ENCODE data around the gene TMEM62. TPM values are rescaled to one million over a fixed set of nuclear protein-coding genes. Genes with fewer than 3 reads are reported as not detected.
"Not testable (repeated sequence)": the region's sequence is repeated elsewhere in the genome, so short reads cannot be mapped to it uniquely, and the experiment has no call there.

Gene TMEM62
- polyA plus RNA-seq, 2 of the 4 experiments (the other 2 are of a cell fraction): 6.9 to 7.8 TPM

DNA sequence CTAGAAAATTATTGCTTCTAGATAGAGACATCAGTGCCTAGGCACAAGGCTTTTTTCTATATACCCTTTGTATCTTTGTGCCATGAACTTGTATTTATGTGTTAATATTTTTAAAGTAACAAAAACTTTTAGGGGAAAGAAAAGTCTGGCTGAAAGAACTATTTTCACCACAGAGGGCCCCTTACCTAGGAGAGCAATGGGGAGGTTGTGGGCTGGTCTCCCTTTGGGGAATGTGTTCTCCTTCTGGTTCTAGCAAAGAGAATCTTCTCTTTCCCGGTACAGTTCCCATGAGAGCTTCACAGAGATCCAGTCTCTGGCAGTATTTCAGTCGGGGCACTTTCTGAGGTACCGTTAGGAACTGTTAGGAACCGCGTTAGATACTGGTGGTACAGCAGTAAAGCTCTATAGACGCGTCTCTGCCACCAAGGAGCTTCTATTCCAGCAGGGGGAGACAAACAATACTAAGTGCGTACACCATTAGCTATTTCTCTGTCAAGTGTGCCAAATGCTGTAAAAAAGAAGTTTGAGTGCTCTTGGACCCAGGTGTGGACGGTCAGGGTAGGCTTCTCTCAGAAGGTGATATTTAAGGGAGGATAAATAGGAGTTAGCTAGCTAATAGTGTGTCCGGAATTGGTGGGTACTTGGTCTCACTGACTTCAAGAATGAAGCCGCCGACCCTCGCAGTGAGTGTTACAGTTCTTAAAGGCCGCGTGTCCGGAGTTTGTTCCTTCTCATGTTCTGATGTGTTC is 92.0 kb downstream of the TMEM62 start:
- peak; percentile 42 to 52 for DNase-seq (ENCODE audit: low read depth in 1 of 2, low spot score in 1 of 2)
- ATAC-seq: peak; percentile 98 to 100
- no peak for FAIRE-seq
- Histone ChIP-seq H3K4me3 (no peak overlapping the region), H3K4me2 (0 out of 3 replicates have a peak overlapping the region, but pooled peaks have one; percentile 30), H3K4me1 (no peaks in the 10 kb centered on the region), H3K9me3 (no peaks in the 10 kb centered on the region), H3K27ac (no peak overlapping the region)
- peak; percentile 56 to 65 for TF ChIP-seq RAD21 (conservative IDR thresholded peaks at IDR 0.05 in 1 of 2, IDR thresholded peaks at IDR 0.05 in 1 of 2)
- TF ChIP-seq, protein P1, sequence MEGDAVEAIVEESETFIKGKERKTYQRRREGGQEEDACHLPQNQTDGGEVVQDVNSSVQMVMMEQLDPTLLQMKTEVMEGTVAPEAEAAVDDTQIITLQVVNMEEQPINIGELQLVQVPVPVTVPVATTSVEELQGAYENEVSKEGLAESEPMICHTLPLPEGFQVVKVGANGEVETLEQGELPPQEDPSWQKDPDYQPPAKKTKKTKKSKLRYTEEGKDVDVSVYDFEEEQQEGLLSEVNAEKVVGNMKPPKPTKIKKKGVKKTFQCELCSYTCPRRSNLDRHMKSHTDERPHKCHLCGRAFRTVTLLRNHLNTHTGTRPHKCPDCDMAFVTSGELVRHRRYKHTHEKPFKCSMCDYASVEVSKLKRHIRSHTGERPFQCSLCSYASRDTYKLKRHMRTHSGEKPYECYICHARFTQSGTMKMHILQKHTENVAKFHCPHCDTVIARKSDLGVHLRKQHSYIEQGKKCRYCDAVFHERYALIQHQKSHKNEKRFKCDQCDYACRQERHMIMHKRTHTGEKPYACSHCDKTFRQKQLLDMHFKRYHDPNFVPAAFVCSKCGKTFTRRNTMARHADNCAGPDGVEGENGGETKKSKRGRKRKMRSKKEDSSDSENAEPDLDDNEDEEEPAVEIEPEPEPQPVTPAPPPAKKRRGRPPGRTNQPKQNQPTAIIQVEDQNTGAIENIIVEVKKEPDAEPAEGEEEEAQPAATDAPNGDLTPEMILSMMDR (IDR thresholded peaks at IDR 0.05): peak; percentile 56
- TF ChIP-seq, protein P2, sequence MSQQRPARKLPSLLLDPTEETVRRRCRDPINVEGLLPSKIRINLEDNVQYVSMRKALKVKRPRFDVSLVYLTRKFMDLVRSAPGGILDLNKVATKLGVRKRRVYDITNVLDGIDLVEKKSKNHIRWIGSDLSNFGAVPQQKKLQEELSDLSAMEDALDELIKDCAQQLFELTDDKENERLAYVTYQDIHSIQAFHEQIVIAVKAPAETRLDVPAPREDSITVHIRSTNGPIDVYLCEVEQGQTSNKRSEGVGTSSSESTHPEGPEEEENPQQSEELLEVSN (IDR thresholded peaks at IDR 0.05; ENCODE audit: borderline replicate concordance, low read depth): no peak
- TF ChIP-seq SMC3 (IDR thresholded peaks at IDR 0.05): peak; percentile 64
- ChIA-PET CTCF (interaction anchor here (0.6 to 8.4 kb wide), 35 partner anchors 9 to 557 kb away, joined by 3 to 114 read pairs (median 5); partner anchors contain the start of genes CCNDBP1, TGM5 and TGM7), POLR2A (interaction anchor here (1.0 kb wide), 1 partner anchor 60 kb away, joined by 6 read pairs; no protein-coding TSS in a partner anchor)
- 44% methylated on average over 16 of the region's 16 CpGs for WGBS (ENCODE audit: missing lambda C conversion rate)

DNA sequence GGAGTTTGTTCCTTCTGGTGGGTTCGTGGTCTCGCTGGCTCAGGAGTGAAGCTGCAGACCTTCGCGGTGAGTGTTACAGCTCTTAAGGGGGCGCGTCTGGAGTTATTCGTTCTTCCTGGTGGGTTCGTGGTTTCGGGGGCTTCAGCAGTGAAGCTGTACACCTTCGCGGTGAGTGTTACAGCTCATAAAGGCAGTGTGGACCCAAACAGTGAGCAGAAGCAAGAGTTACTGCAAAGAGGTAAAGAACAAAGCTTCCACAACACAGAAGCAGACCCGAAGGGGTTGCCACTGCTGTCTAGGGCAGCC is 92.5 kb downstream of the TMEM62 start:
- FAIRE-seq; H3K9me3 ChIP-seq; H3K4me1 ChIP-seq; H3K27ac ChIP-seq; DNase-seq (ENCODE audit: low read depth in 1 of 2, low spot score in 1 of 2); H3K4me2 ChIP-seq; ATAC-seq; H3K4me3 ChIP-seq: not testable (repeated sequence)
- 78% methylated on average over 12 of the region's 12 CpGs for WGBS (ENCODE audit: missing lambda C conversion rate)
- CTCF ChIA-PET: interaction anchor here (0.7 to 8.4 kb wide), 31 partner anchors 9 to 557 kb away, joined by 3 to 114 read pairs (median 6); partner anchors contain the start of genes CCNDBP1, TGM5 and TGM7
- POLR2A ChIA-PET: interaction anchor here (1.0 kb wide), 1 partner anchor 60 kb away, joined by 6 read pairs; no protein-coding TSS in a partner anchor

DNA sequence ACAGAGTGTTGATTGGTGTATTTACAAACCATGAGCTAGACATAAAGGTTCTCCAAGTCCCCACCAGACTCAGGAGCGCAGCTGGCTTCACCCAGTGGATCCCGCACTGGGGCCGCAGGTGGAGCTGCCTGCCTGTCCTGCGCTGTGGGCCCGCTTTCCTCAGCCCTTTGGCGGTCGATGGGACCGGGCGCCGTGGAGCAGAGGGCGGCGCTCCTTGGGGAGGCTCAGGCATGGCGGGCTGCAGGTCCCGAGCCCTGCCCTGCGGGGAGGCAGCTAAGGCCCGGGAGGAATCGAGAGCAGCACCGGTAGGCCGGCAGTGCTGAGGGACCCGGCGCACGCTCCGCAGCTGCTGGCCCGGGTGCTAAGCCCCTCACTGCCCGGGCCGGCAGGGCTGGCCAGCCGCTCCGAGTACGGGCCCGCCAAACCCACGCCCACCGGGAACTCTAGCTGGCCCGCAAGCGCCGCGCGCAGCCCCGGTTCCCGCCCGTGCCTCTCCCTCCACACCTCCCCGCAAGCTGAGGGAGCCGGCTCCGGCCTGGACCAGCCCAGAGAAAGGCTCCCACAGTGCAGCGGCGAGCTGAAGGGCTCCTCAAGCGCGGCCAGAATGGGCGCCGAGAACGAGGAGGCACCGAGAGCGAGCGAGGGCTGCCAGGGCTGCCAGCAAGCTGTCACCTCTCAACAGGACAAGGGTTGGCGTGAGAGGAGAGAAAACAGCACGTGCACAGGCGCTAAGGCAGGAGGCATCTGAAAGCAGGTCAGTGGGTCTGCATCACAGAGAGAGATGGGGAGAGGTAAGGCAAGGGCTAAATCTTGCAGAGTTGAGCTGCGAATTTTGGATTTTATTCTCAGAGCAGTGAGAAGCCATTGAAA is 93.3 kb downstream of the TMEM62 start:
- no peak for TF ChIP-seq EHF (CRISPR knock-in tag; IDR thresholded peaks at IDR 0.05)
- TF ChIP-seq, protein P3, sequence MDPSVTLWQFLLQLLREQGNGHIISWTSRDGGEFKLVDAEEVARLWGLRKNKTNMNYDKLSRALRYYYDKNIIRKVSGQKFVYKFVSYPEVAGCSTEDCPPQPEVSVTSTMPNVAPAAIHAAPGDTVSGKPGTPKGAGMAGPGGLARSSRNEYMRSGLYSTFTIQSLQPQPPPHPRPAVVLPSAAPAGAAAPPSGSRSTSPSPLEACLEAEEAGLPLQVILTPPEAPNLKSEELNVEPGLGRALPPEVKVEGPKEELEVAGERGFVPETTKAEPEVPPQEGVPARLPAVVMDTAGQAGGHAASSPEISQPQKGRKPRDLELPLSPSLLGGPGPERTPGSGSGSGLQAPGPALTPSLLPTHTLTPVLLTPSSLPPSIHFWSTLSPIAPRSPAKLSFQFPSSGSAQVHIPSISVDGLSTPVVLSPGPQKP (IDR thresholded peaks at IDR 0.05; ENCODE audit: low read depth, low read length): no peak
- no peak for TF ChIP-seq JUNB (IDR thresholded peaks at IDR 0.05)
- no peak for TF ChIP-seq CBX2 (IDR thresholded peaks at IDR 0.05; ENCODE audit: borderline replicate concordance, low read depth)
- no peak for TF ChIP-seq PHF8 (IDR thresholded peaks at IDR 0.05; ENCODE audit: borderline replicate concordance, low read depth)
- TF ChIP-seq CHD4 (IDR thresholded peaks at IDR 0.05; ENCODE audit: borderline replicate concordance): no peak
- no peak for TF ChIP-seq RCOR1 (IDR thresholded peaks at IDR 0.05; ENCODE audit: low read depth, low read length)
- TF ChIP-seq ZC3H11A (IDR thresholded peaks at IDR 0.05): no peak
- no peak for TF ChIP-seq MAFK (IDR thresholded peaks at IDR 0.05; ENCODE audit: partially characterized antibody)
- H3K27ac ChIP-seq: no peak overlapping the region
- 89% methylated on average over 15 of the region's 57 CpGs for WGBS (ENCODE audit: missing lambda C conversion rate)
- DNase-seq (ENCODE audit: low read depth in 1 of 2, low spot score in 1 of 2) (no peak), FAIRE-seq (no peak), ATAC-seq (no peak)
- no peak overlapping the region for H3K4me3 ChIP-seq
- no peak overlapping the region for H3K4me2 ChIP-seq
- no peaks in the 10 kb centered on the region for H3K9me3 ChIP-seq
- H3K4me1 ChIP-seq: no peaks in the 10 kb centered on the region
- ChIA-PET POLR2A (interaction anchor here (0.7 kb wide), 1 partner anchor 22 kb away, joined by 3 read pairs; no protein-coding TSS in a partner anchor), CTCF (interaction anchor here (1.1 to 8.4 kb wide), 15 partner anchors 9 to 558 kb away, joined by 3 to 114 read pairs (median 7); partner anchors contain the start of gene TGM5)
